ENCODE measurements around the gene EXOC7.

DNA sequence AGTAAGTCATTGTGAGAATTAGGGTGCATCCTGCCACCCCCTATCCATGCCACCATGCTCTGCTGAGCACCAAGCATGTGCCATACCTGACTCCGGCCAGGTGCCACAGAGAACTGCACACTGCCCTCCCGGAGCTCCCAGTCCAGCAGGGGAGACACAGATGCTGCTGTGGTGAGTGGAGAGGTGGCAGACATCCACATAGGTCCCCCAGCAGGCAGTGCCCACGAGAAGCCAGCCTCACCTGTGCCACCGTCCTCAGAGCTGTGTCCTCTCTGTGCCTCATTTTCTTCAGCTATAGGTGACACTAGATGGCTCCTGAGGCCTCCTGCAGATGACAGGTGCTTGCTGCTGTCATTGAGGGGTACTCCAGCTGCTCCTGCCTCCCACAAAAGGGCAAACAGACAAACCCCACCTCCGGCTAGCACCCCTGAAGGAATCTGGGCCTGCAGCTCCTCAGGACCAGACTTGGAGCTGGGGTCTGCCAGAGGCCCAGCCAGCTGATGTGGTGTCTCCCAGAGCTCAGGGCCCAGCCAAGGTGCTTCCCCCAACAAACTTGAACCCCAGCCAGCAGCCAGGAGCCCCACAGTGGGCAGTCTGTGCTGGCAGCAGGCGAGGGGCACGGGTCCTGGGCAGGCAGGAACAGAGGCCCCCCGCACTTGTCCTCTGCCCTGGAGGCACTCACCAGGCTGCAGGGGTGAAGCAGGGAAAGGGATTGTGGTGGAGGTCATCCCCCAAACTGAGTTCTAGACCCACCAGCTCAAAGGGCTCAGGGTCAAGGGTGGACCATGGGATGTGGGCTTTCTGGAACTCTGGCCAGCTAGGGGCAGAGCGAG is 20.4 kb upstream of the EXOC7 start:
- TF ChIP-seq, protein P1, sequence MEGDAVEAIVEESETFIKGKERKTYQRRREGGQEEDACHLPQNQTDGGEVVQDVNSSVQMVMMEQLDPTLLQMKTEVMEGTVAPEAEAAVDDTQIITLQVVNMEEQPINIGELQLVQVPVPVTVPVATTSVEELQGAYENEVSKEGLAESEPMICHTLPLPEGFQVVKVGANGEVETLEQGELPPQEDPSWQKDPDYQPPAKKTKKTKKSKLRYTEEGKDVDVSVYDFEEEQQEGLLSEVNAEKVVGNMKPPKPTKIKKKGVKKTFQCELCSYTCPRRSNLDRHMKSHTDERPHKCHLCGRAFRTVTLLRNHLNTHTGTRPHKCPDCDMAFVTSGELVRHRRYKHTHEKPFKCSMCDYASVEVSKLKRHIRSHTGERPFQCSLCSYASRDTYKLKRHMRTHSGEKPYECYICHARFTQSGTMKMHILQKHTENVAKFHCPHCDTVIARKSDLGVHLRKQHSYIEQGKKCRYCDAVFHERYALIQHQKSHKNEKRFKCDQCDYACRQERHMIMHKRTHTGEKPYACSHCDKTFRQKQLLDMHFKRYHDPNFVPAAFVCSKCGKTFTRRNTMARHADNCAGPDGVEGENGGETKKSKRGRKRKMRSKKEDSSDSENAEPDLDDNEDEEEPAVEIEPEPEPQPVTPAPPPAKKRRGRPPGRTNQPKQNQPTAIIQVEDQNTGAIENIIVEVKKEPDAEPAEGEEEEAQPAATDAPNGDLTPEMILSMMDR (IDR thresholded peaks at IDR 0.05), result no peak
- TF ChIP-seq POLR2A (IDR thresholded peaks at IDR 0.05), result no peak
